Measurements from ENCODE around the gene APLP2.

Gene APLP2

DNA sequence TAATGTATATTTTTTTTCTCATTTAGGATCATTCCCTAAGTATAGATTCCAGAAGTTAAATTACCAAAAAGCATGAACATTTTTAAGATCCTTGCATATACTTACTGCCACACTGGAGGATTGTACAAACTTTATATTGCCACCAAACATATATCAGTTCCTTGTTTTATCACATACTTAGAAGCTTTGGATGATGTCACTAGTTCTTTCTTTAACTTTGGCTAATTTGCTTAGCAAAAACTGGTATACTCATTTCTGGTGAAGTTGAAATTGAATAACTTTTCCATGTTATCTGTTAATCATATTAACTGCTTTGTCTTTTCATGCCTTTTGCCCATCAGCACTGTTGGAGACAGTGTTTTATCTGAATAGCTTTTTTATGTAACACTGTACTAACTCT lies 35.5 kb upstream of the APLP2 start:
- Histone ChIP-seq H3K4me3 (ENCODE audit: low read depth in 1 of 5, low read length in 5 of 5) (no peak overlapping the region), H3K9ac (ENCODE audit: low read length in 5 of 5) (no peak overlapping the region), H3K27me3 (ENCODE audit: control insufficient read depth in 5 of 5, insufficient read depth in 4 of 5, low read length in 5 of 5) (no peaks in the 10 kb centered on the region), H3K9me3 (ENCODE audit: control insufficient read depth in 5 of 5, low read length in 5 of 5) (no peaks in the 10 kb centered on the region), H3K27ac (ENCODE audit: low read depth, low read length) (no peak overlapping the region), H3K36me3 (ENCODE audit: control insufficient read depth in 5 of 5, insufficient read depth in 5 of 5, low read length in 5 of 5) (no peaks in the 10 kb centered on the region), H3K4me1 (ENCODE audit: control insufficient read depth in 5 of 5, insufficient read depth in 5 of 5, low read length in 5 of 5) (peaks cover 0 to 2% (median 0%) of the 10 kb centered on the region in 5 donors)

DNA sequence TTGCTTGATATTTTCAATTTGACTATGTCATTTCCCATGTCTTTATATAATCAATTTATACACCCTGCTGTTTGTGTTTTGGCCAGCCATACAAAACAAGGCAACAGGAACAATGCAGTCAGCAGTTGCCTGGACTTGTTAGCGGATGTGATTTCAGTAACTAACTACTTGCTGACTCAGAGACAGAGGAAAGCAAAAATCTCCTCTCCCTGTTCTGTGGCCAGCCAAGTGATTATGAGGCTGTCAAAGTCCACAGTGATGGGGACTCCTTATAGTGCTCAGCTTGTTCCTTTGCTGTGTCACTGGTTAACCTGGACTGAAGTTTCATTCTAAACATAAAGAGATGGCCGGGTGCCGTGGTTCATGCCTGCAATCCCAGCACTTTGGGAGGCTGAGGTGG lies 32.6 kb upstream of the APLP2 start:
- Histone ChIP-seq H3K4me3 (ENCODE audit: low read depth in 1 of 5, low read length in 5 of 5) (no peak overlapping the region), H3K9me3 (ENCODE audit: control insufficient read depth in 5 of 5, low read length in 5 of 5) (no peaks in the 10 kb centered on the region), H3K9ac (ENCODE audit: low read length in 5 of 5) (no peak overlapping the region), H3K36me3 (ENCODE audit: control insufficient read depth in 5 of 5, insufficient read depth in 5 of 5, low read length in 5 of 5) (no peaks in the 10 kb centered on the region), H3K27me3 (ENCODE audit: control insufficient read depth in 5 of 5, insufficient read depth in 4 of 5, low read length in 5 of 5) (no peaks in the 10 kb centered on the region), H3K4me1 (ENCODE audit: control insufficient read depth in 5 of 5, insufficient read depth in 5 of 5, low read length in 5 of 5) (peaks cover 0 to 6% (median 1%) of the 10 kb centered on the region in 5 donors), H3K27ac (ENCODE audit: low read depth, low read length) (no peak overlapping the region)

DNA sequence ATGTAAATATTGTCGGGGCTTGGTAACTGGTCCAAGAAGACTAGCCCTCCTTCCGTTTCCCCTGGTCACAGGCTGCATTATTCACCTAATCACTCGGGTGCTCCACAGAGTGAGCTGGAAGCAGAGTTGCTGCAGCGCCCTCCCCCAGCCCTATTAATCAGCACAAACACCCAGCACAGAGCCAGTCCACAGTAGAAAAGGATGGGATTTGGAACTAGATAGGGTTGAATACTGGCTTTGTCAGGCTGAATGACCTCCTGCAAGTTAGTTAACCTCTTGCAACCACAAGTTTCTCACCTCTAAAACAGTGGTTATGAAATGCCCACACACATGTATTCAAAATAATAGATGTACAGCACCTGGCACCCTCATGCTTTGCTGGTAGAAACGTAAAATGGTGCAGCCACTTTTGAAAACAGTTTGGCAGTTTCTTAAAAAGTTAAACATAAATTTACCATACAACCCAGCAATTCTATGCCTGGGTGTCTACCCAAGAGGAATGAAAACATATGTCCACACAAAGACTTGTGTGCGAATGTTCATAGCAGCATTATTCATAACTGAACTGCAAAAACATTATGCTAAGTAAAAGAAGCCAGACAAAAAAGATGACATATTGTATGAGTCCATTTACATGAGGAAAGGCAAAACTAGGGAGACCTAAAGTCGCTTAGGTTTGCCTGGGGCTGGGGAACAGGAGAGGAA lies 31.7 kb upstream of the APLP2 start:
- Histone ChIP-seq H3K36me3 (ENCODE audit: control insufficient read depth in 5 of 5, insufficient read depth in 5 of 5, low read length in 5 of 5) (no peaks in the 10 kb centered on the region), H3K9ac (ENCODE audit: low read length in 5 of 5) (no peak overlapping the region), H3K4me1 (ENCODE audit: control insufficient read depth in 5 of 5, insufficient read depth in 5 of 5, low read length in 5 of 5) (peaks cover 0 to 14% (median 9%) of the 10 kb centered on the region in 5 donors), H3K4me3 (ENCODE audit: low read depth in 1 of 5, low read length in 5 of 5) (no peak overlapping the region), H3K9me3 (ENCODE audit: control insufficient read depth in 5 of 5, low read length in 5 of 5) (no peaks in the 10 kb centered on the region), H3K27ac (ENCODE audit: low read depth, low read length) (no peak overlapping the region), H3K27me3 (ENCODE audit: control insufficient read depth in 5 of 5, insufficient read depth in 4 of 5, low read length in 5 of 5) (no peaks in the 10 kb centered on the region)

DNA sequence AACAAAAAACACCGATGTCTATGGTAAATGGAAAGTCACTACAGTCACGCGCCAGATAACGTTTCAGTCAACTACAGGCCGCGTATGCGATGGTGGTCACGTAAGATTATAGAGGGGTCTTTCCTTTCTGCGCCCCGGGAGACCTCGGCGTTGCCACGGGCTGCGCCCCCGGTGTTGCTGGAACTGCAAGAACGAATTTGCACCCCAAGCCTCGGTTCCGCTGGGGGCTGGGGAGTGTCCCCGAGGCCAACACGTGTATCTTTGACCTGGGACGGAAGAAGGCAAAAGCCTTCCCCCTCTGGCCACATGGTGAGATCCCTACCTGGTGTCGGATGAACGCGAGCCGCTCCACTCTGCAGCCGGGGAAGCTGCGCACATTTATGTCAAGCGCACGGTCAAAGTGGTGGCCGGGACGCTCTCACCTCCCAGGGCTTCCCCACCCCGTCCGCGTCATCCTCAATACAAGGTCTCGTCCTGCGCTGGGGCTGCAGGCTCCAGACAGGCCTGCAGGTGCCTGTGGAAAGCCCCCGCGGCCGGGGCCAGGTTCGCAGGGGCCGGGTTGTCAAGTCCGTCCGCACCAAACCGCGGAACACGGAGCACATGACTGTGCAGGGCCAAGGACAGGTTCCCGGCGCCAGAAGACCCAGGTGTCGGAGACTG lies 29.3 kb upstream of the APLP2 start:
- no peak overlapping the region for H3K9ac ChIP-seq (ENCODE audit: low read length in 5 of 5)
- peaks cover 0 to 16% (median 9%) of the 10 kb centered on the region in 5 donors for H3K4me1 ChIP-seq (ENCODE audit: control insufficient read depth in 5 of 5, insufficient read depth in 5 of 5, low read length in 5 of 5)
- no peaks in the 10 kb centered on the region for H3K9me3 ChIP-seq (ENCODE audit: control insufficient read depth in 5 of 5, low read length in 5 of 5)
- no peaks in the 10 kb centered on the region for H3K36me3 ChIP-seq (ENCODE audit: control insufficient read depth in 5 of 5, insufficient read depth in 5 of 5, low read length in 5 of 5)
- H3K27ac ChIP-seq (ENCODE audit: low read depth, low read length) = no peak overlapping the region
- H3K4me3 ChIP-seq (ENCODE audit: low read depth in 1 of 5, low read length in 5 of 5) = no peak overlapping the region
- H3K27me3 ChIP-seq (ENCODE audit: control insufficient read depth in 5 of 5, insufficient read depth in 4 of 5, low read length in 5 of 5) = no peaks in the 10 kb centered on the region

DNA sequence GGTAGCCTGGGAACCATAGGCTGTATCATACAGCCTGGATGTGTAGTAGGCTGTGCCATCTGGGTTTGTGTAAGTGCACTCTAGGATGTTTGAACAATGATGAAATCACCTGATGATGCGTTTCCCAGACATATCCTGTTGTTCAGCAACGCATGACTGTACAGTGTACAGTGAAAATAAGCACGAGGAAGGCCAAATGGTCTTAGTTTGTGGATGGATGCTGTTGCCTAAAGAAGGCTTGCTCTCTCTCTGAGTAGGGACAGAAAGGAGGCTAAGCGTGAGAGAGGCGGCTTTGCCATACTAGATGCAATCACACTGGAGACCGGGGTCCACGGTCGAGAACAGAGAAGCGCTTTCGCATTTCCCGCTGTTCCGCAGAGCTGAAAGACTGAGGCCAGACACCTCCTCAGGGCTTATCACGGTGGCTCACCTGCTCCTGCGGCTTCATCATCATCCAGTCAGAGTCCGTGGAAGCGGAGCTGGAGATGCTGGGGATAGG lies 27.6 kb upstream of the APLP2 start:
- H3K27ac ChIP-seq (ENCODE audit: low read depth, low read length) = no peak overlapping the region
- no peaks in the 10 kb centered on the region for H3K9me3 ChIP-seq (ENCODE audit: control insufficient read depth in 5 of 5, low read length in 5 of 5)
- H3K27me3 ChIP-seq (ENCODE audit: control insufficient read depth in 5 of 5, insufficient read depth in 4 of 5, low read length in 5 of 5) = no peaks in the 10 kb centered on the region
- H3K9ac ChIP-seq (ENCODE audit: low read length in 5 of 5) = no peak overlapping the region
- H3K36me3 ChIP-seq (ENCODE audit: control insufficient read depth in 5 of 5, insufficient read depth in 5 of 5, low read length in 5 of 5) = no peaks in the 10 kb centered on the region
- H3K4me1 ChIP-seq (ENCODE audit: control insufficient read depth in 5 of 5, insufficient read depth in 5 of 5, low read length in 5 of 5) = peaks cover 0 to 16% (median 9%) of the 10 kb centered on the region in 5 donors
- no peak overlapping the region for H3K4me3 ChIP-seq (ENCODE audit: low read depth in 1 of 5, low read length in 5 of 5)

DNA sequence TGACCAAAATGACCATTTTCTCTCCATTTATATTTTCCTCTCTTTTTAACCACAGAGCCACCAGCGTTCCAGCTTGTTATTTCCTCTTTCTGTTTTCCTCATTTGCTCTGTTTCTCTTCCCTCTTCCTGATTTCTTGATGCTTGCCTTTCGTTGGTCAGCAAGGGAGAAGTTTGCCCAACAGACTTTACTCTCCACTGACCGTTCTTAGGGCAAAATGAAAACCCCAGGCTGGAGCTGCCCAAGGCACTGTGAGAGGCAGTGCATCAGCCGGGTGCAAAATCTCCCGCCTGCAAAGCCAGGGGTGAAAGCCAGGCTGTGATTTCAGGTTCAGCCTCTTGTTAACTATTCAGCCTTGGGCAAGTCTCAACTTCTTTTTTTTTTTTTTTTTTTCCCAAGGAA lies 26.1 kb upstream of the APLP2 start:
- H3K36me3 ChIP-seq (ENCODE audit: control insufficient read depth in 5 of 5, insufficient read depth in 5 of 5, low read length in 5 of 5) = no peaks in the 10 kb centered on the region
- no peak overlapping the region for H3K9ac ChIP-seq (ENCODE audit: low read length in 5 of 5)
- H3K27me3 ChIP-seq (ENCODE audit: control insufficient read depth in 5 of 5, insufficient read depth in 4 of 5, low read length in 5 of 5) = no peaks in the 10 kb centered on the region
- no peak overlapping the region for H3K27ac ChIP-seq (ENCODE audit: low read depth, low read length)
- H3K4me1 ChIP-seq (ENCODE audit: control insufficient read depth in 5 of 5, insufficient read depth in 5 of 5, low read length in 5 of 5) = peaks cover 0 to 16% (median 9%) of the 10 kb centered on the region in 5 donors
- no peak overlapping the region for H3K4me3 ChIP-seq (ENCODE audit: low read depth in 1 of 5, low read length in 5 of 5)
- H3K9me3 ChIP-seq (ENCODE audit: control insufficient read depth in 5 of 5, low read length in 5 of 5) = no peaks in the 10 kb centered on the region

DNA sequence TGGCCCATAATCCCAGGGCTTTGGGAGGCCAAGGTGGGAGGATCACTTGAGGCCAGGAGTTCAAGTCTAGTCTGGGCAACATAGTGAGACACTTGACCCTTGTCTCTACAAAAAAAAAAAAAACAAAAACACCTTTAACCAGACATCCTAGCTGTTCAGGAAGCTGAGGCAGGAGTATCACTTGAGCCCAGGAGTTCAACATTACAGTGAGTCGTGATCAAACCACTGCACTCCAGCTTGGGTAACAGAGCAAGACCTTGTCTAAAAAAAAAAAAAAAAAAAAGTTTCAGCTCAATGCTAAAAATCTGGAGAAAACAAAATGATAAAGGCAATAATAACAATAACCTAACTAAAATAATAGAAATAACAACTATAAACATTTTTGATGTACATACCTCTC lies 22.6 kb upstream of the APLP2 start:
- H3K9ac ChIP-seq (ENCODE audit: low read length in 5 of 5) = no peak overlapping the region
- H3K4me3 ChIP-seq (ENCODE audit: low read depth in 1 of 5, low read length in 5 of 5) = no peak overlapping the region
- H3K27me3 ChIP-seq (ENCODE audit: control insufficient read depth in 5 of 5, insufficient read depth in 4 of 5, low read length in 5 of 5) = no peaks in the 10 kb centered on the region
- no peaks in the 10 kb centered on the region for H3K9me3 ChIP-seq (ENCODE audit: control insufficient read depth in 5 of 5, low read length in 5 of 5)
- H3K36me3 ChIP-seq (ENCODE audit: control insufficient read depth in 5 of 5, insufficient read depth in 5 of 5, low read length in 5 of 5) = no peaks in the 10 kb centered on the region
- H3K4me1 ChIP-seq (ENCODE audit: control insufficient read depth in 5 of 5, insufficient read depth in 5 of 5, low read length in 5 of 5) = peaks cover 0 to 18% (median 7%) of the 10 kb centered on the region in 5 donors
- no peak overlapping the region for H3K27ac ChIP-seq (ENCODE audit: low read depth, low read length)

DNA sequence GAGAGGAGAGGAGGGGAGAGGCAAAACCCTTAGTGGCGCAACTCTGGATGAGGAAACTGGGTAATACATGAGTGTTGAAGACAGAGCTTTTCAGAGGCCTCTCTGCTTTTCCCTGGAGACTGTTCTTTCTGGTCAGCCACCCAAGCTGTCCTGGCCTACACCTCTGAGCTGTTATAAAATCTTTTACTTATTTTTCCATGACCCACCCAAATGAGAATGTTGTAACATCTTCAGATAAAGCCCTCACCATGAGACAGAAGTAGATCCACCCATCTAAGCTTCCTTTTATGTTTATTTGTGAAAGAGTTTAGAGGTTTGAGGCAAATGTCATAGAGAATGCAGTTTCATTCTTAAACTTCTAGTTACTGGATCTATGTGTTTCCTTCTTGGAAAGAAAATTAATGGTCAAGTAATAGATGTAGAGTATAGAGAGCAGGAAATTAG lies 20.3 kb upstream of the APLP2 start:
- Histone ChIP-seq H3K36me3 (ENCODE audit: control insufficient read depth in 5 of 5, insufficient read depth in 5 of 5, low read length in 5 of 5) (no peaks in the 10 kb centered on the region), H3K4me1 (ENCODE audit: control insufficient read depth in 5 of 5, insufficient read depth in 5 of 5, low read length in 5 of 5) (peaks cover 0 to 6% (median 0%) of the 10 kb centered on the region in 5 donors), H3K9ac (ENCODE audit: low read length in 5 of 5) (no peak overlapping the region), H3K4me3 (ENCODE audit: low read depth in 1 of 5, low read length in 5 of 5) (no peak overlapping the region), H3K27ac (ENCODE audit: low read depth, low read length) (no peak overlapping the region), H3K27me3 (ENCODE audit: control insufficient read depth in 5 of 5, insufficient read depth in 4 of 5, low read length in 5 of 5) (no peaks in the 10 kb centered on the region), H3K9me3 (ENCODE audit: control insufficient read depth in 5 of 5, low read length in 5 of 5) (peaks cover 0 to 5% (median 0%) of the 10 kb centered on the region in 5 donors)

DNA sequence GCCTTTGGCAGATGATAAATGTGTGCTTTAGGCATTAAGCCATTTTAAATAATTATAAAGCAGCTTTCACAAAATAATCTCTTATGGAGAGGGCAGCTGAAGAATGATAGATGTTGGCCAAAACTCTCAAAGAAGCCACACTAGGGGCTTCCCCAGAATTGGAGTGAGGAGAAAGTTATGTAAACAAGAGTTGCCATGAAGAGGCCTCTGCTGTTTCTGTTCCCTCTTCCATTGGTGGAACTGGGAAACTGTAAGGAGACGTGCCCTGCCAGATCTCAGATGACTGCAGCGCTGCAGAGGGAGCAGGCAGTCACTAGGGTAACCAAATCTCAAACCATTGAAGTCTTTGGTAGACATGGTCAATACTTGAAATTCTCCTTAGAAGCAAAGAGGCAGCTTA lies 19.4 kb upstream of the APLP2 start:
- H3K4me1 ChIP-seq (ENCODE audit: control insufficient read depth in 5 of 5, insufficient read depth in 5 of 5, low read length in 5 of 5) = peaks cover 0 to 6% (median 0%) of the 10 kb centered on the region in 5 donors
- no peaks in the 10 kb centered on the region for H3K27me3 ChIP-seq (ENCODE audit: control insufficient read depth in 5 of 5, insufficient read depth in 4 of 5, low read length in 5 of 5)
- H3K9ac ChIP-seq (ENCODE audit: low read length in 5 of 5) = no peak overlapping the region
- no peak overlapping the region for H3K27ac ChIP-seq (ENCODE audit: low read depth, low read length)
- no peaks in the 10 kb centered on the region for H3K36me3 ChIP-seq (ENCODE audit: control insufficient read depth in 5 of 5, insufficient read depth in 5 of 5, low read length in 5 of 5)
- no peak overlapping the region for H3K4me3 ChIP-seq (ENCODE audit: low read depth in 1 of 5, low read length in 5 of 5)
- H3K9me3 ChIP-seq (ENCODE audit: control insufficient read depth in 5 of 5, low read length in 5 of 5) = peaks cover 0 to 5% (median 0%) of the 10 kb centered on the region in 5 donors

DNA sequence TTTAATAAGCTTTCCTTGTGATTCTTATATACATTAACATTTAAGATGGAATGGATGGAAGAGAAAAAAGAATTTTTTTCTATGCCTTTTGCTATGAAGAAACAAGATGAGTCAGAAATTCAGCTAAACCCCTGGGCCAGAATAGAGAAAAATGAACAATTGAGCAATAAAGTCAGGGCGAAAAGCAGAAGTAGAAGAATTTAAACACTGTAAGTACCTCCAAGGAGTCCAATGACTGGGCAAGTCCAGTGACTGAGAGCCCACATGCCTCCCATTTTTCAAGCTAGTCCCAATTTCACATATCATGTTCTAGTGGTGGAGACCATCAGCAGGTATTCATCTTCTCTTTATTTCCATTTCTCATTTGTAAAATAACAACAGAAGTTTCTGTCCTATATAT lies 18.6 kb upstream of the APLP2 start:
- H3K9me3 ChIP-seq (ENCODE audit: control insufficient read depth in 5 of 5, low read length in 5 of 5) = peaks cover 0 to 5% (median 0%) of the 10 kb centered on the region in 5 donors
- H3K27ac ChIP-seq (ENCODE audit: low read depth, low read length) = no peak overlapping the region
- H3K9ac ChIP-seq (ENCODE audit: low read length in 5 of 5) = no peak overlapping the region

More for the DNA sequence above, 18.6 kb upstream of the APLP2 start:
- H3K36me3 ChIP-seq (ENCODE audit: control insufficient read depth in 5 of 5, insufficient read depth in 5 of 5, low read length in 5 of 5) = no peaks in the 10 kb centered on the region
- H3K4me3 ChIP-seq (ENCODE audit: low read depth in 1 of 5, low read length in 5 of 5) = no peak overlapping the region
- H3K4me1 ChIP-seq (ENCODE audit: control insufficient read depth in 5 of 5, insufficient read depth in 5 of 5, low read length in 5 of 5) = peaks cover 0 to 6% (median 0%) of the 10 kb centered on the region in 5 donors
- H3K27me3 ChIP-seq (ENCODE audit: control insufficient read depth in 5 of 5, insufficient read depth in 4 of 5, low read length in 5 of 5) = no peaks in the 10 kb centered on the region

Measured in subcutaneous abdominal adipose tissue (tissue), 5 donors.